Right lobe of liver (tissue), 6 donors: ENCODE results near the gene PSMD5. TPM values are rescaled to one million over a fixed set of nuclear protein-coding genes. Genes with fewer than 3 reads are reported as not detected.
A peak's percentile ranks its signal among the peaks of the same experiment; 100 is the strongest.

Source experiments
- ATAC-seq, 4 donors: fragments of 200-7000 bp; cut with Tn5 transposase; one replicate each; pipeline ENCODE4 v1.9.1; 2020; ENCODE audit warnings: mild to moderate bottlenecking in 4 of 4, moderate library complexity in 4 of 4
- DNase-seq, 3 donors: peaks; one replicate each; pipeline ENCODE4 v3.0.0-alpha.2; 2020
- H3K27ac ChIP-seq, 3 donors: fragments of 200-600 bp; one replicate each; pipeline ENCODE4 v1.8.0; 2022
- H3K27me3 ChIP-seq, 2 donors: fragments of 200-600 bp; one replicate each; pipeline ENCODE4 v1.8.0; 2022
- H3K36me3 ChIP-seq, 4 donors: fragments of 200-600 bp; sonication (generic) in 1 of 4; one replicate each; pipeline versions ENCODE4 v1.5.1 to v1.8.0; 2017 to 2022; ENCODE audit warnings: control low read depth in 1 of 4
- H3K4me1 ChIP-seq, 4 donors: fragments of 200-600 bp; sonication (generic) in 1 of 4; one replicate each; pipeline versions ENCODE4 v1.5.1 to v1.8.0; 2017 to 2022; ENCODE audit warnings: control low read depth in 1 of 4
- H3K4me3 ChIP-seq, 3 donors: fragments of 200-600 bp; one replicate each; pipeline ENCODE4 v1.8.0; 2022
- H3K9me3 ChIP-seq, 4 donors: fragments of 200-600 bp; sonication (generic) in 1 of 4; one replicate each; pipeline versions ENCODE4 v1.5.1 to v1.8.0; 2017 to 2022; ENCODE audit warnings: control low read depth in 1 of 4
- CTCF ChIP-seq, 4 donors: fragments of 200-600 bp in 3 of 4; fragments of 450-650 bp in 1 of 4; IDR thresholded peaks; one replicate each; pipeline versions ENCODE4 v1.5.1 to v1.8.0; 2016 to 2022; ENCODE audit warnings: antibody characterized with exemption in 4 of 4, mild to moderate bottlenecking in 2 of 4
- POLR2A ChIP-seq: fragments of 450-650 bp; IDR thresholded peaks from one replicate; pipeline ENCODE4 v1.6.1; 2017; ENCODE audit warnings: antibody characterized with exemption, mild to moderate bottlenecking
- WGBS: methylation state at CpG from one replicate; pipeline ENCODE4 v1.1.6; 2018; ENCODE audit warnings: low coverage, low lambda C conversion rate; ENCODE audit not compliant: insufficient coverage; ENCODE audit errors: missing lambda C conversion rate; 5-methylcytosine and 5-hydroxymethylcytosine counted together
- intact Hi-C, 2 donors: fragments of 100-400 bp; cut with DNase I; formaldehyde crosslinking; loops; one replicate each; pipeline versions ENCODE4 v1.11.2 to v1.14.1; 2022
- long read RNA-seq: library from polyadenylated mRNA; unstranded; transcript quantifications from one replicate; pipeline ENCODE4 v2.0.0, GENCODE V29; 2019
- total RNA-seq, 6 experiments: library from RNA; depleted of rRNA in 2 of 6; stranded (reverse); fragments of >200 nt in 2 of 6; fragmentation: NEBNext Ultra II Directional in 3 of 6; extraction: Animal tissue kit (Norgen Biotek cat#: 25700) in 3 of 6; gene quantifications; one replicate each; pipeline versions ENCODE4 v1.1.0 to v1.2.4, GENCODE V29; 2016 to 2023
- donor health status: DM: no; HTN: yes; CAD: no.
- donor health status: DM: no; HTN: no; CAD: no.
- donor health status: DM: no; HTN: no; CAD: no.
- donor health status: DM: no; HTN: yes; CAD: no.
- donor health status: DM: no; HTN: yes; CAD: no.

Gene PSMD5
- 10 to 100 TPM; 14.1 to 29.2 (median 21.5) TPM for total RNA-seq
- long read RNA-seq, partial matches to known transcripts: 1 of 6 reads
- long read RNA-seq, other reads (novel, unspliced or antisense): 1 of 6 reads

GRCh38 chr9:120842685-120843485, at the start of gene PSMD5:
PSMD5 (minus strand) TSS chr9:120842922; CDS start chr9:120842909, 13 bp downstream.
- intact Hi-C loops: no loop called here
- ATAC-seq: peak; percentile 98 to 99 (median 98)
- Histone ChIP-seq H3K9me3 (no peaks in the 10 kb centered on the region), H3K36me3 (peaks cover 0 to 5% (median 0%) of the 10 kb centered on the region in 4 donors), H3K27ac (peak within 1 kb of the TSS; percentile 60 to 91 (median 63)), H3K4me1 (peaks cover 0 to 6% (median 0%) of the 10 kb centered on the region in 4 donors), H3K4me3 (peak within 1 kb of the TSS; percentile 54 to 72 (median 70)), H3K27me3 (no peaks in the 10 kb centered on the region)
- TF ChIP-seq POLR2A: peak; percentile 86
- TF ChIP-seq CTCF (IDR thresholded peaks at IDR 0.05): peak in 1 of 4 donors; percentile 9
- WGBS: 1% methylated on average over 11 of the region's 62 CpGs
- DNase-seq: peak; percentile 95 to 99 (median 99)

- ATAC-seq (no peak), DNase-seq (no peak)
- no peak overlapping the region for H3K27ac ChIP-seq
- H3K4me3 ChIP-seq: no peak overlapping the region
- no peaks in the 10 kb centered on the region for H3K27me3 ChIP-seq
- WGBS: 68% methylated on average over 12 of the region's 15 CpGs
- peaks cover 0 to 8% (median 0%) of the 10 kb centered on the region in 4 donors for H3K4me1 ChIP-seq
- no peaks in the 10 kb centered on the region for H3K36me3 ChIP-seq
- no peak for TF ChIP-seq POLR2A
- TF ChIP-seq CTCF (IDR thresholded peaks at IDR 0.05): no peak
- intact Hi-C loops: no loop called here
- no peaks in the 10 kb centered on the region for H3K9me3 ChIP-seq
These were observed 49.4 kb upstream of the PSMD5 start for GRCh38 chr9:120891884-120892747.

- no peaks in the 10 kb centered on the region for H3K36me3 ChIP-seq
- no peaks in the 10 kb centered on the region for H3K9me3 ChIP-seq
- WGBS: 100% methylated on average over 3 of the region's 10 CpGs
- H3K27ac ChIP-seq: no peak overlapping the region
- TF ChIP-seq CTCF (IDR thresholded peaks at IDR 0.05) (no peak), POLR2A (no peak)
- H3K4me3 ChIP-seq: no peak overlapping the region
- peaks cover 0 to 8% (median 0%) of the 10 kb centered on the region in 4 donors for H3K4me1 ChIP-seq
- no peak for DNase-seq
- intact Hi-C loops: no loop called here
- no peak for ATAC-seq
- H3K27me3 ChIP-seq: no peaks in the 10 kb centered on the region
These were observed 48.6 kb upstream of the PSMD5 start for GRCh38 chr9:120891245-120891883.
